ENCODE measurements around the gene ST8SIA4. TPM values are rescaled to one million over a fixed set of nuclear protein-coding genes. Genes with fewer than 3 reads are reported as not detected.

The ST8SIA4 gene
- total RNA-seq, 4 donors from 2014 or later, result 0.93 to 4.5 (median 1.3) TPM

- no peak for TF ChIP-seq CTCF (IDR thresholded peaks at IDR 0.05 in 4 of 5, conservative IDR thresholded peaks at IDR 0.05 in 1 of 5)
- TF ChIP-seq POLR2A (IDR thresholded peaks at IDR 0.05), result peak in 1 of 2 donors; percentile 16
- H3K4me3 ChIP-seq, result peak overlapping the region; percentile 51 to 61 (median 57)
- in situ Hi-C loops (cut with MboI; ENCODE audit: low sequenced_read_pairs in 4 of 4) (no loop called here), intact Hi-C loops (cut with DNase I; ENCODE audit: low total_unique reads) (no loop called here)
- no peaks in the 10 kb centered on the region for H3K9me3 ChIP-seq
- DNase-seq, result peak; percentile 29 to 43
- no peaks in the 10 kb centered on the region for H3K36me3 ChIP-seq
- H3K27me3 ChIP-seq, result peaks cover 6 to 32% (median 16%) of the 10 kb centered on the region in 3 donors
- peaks cover 4 to 5% of the 10 kb centered on the region in 2 donors for H3K4me1 ChIP-seq
- H3K27ac ChIP-seq, result peak overlapping the region; percentile 60 to 73 (median 63)
- ATAC-seq, result no peak
Observed at GRCh38 chr5:100900796-100901781, 2.0 kb downstream of the ST8SIA4 start.

- DNase-seq, result no peak
Observed at GRCh38 chr5:100900142-100900795, 2.8 kb downstream of the ST8SIA4 start.

GRCh38 chr5:100899675-100900074 lies 3.4 kb downstream of the ST8SIA4 start:
- in situ Hi-C loops (cut with MboI; ENCODE audit: low sequenced_read_pairs in 4 of 4), result no loop called here
- Histone ChIP-seq H3K27ac (peak overlapping the region in 3 of 4 donors; percentile 60 to 73 (median 63)), H3K4me1 (peaks cover 4 to 5% of the 10 kb centered on the region in 2 donors), H3K36me3 (no peaks in the 10 kb centered on the region), H3K27me3 (peaks cover 6 to 28% (median 15%) of the 10 kb centered on the region in 3 donors), H3K9me3 (no peaks in the 10 kb centered on the region), H3K4me3 (peak overlapping the region in 1 of 4 donors; percentile 51)
- ATAC-seq, result no peak
- intact Hi-C loops (cut with DNase I; ENCODE audit: low total_unique reads), result no loop called here
- no peak for TF ChIP-seq CTCF (IDR thresholded peaks at IDR 0.05 in 4 of 5, conservative IDR thresholded peaks at IDR 0.05 in 1 of 5)
- TF ChIP-seq POLR2A (IDR thresholded peaks at IDR 0.05), result no peak
- DNase-seq, result no peak

More at GRCh38 chr5:100900142-100900795, 2.8 kb downstream of the ST8SIA4 start:
- H3K27me3 ChIP-seq, result peaks cover 6 to 30% (median 16%) of the 10 kb centered on the region in 3 donors
- no peak for ATAC-seq
- in situ Hi-C loops (cut with MboI; ENCODE audit: low sequenced_read_pairs in 4 of 4), result no loop called here
- no peaks in the 10 kb centered on the region for H3K9me3 ChIP-seq
- H3K36me3 ChIP-seq, result no peaks in the 10 kb centered on the region
- peaks cover 4 to 5% of the 10 kb centered on the region in 2 donors for H3K4me1 ChIP-seq
- H3K4me3 ChIP-seq, result peak overlapping the region; percentile 51 to 61 (median 57)
- TF ChIP-seq POLR2A (IDR thresholded peaks at IDR 0.05), result no peak
- TF ChIP-seq CTCF (IDR thresholded peaks at IDR 0.05 in 4 of 5, conservative IDR thresholded peaks at IDR 0.05 in 1 of 5), result peak in 1 of 5 experiments; percentile 25
- H3K27ac ChIP-seq, result peak overlapping the region; percentile 60 to 73 (median 63)
- intact Hi-C loops (cut with DNase I; ENCODE audit: low total_unique reads), result no loop called here

- H3K4me3 ChIP-seq, result no peak overlapping the region
- H3K4me1 ChIP-seq, result peaks cover 4 to 5% of the 10 kb centered on the region in 2 donors
- H3K36me3 ChIP-seq, result no peaks in the 10 kb centered on the region
- H3K9me3 ChIP-seq, result no peaks in the 10 kb centered on the region
- no peak for ATAC-seq
- H3K27me3 ChIP-seq, result peaks cover 6 to 22% (median 10%) of the 10 kb centered on the region in 3 donors
- in situ Hi-C loops (cut with MboI; ENCODE audit: low sequenced_read_pairs in 4 of 4) (no loop called here), intact Hi-C loops (cut with DNase I; ENCODE audit: low total_unique reads) (no loop called here)
- no peak for DNase-seq
- no peak overlapping the region for H3K27ac ChIP-seq
- TF ChIP-seq POLR2A (IDR thresholded peaks at IDR 0.05) (no peak), CTCF (IDR thresholded peaks at IDR 0.05 in 4 of 5, conservative IDR thresholded peaks at IDR 0.05 in 1 of 5) (no peak)
Observed at GRCh38 chr5:100898504-100899346, 4.4 kb downstream of the ST8SIA4 start.

All from gastrocnemius medialis (tissue), 4 donors.